T1000 (cell line): ENCODE measurements around the gene HECTD4.

Source experiments
- DNase-seq: peaks from one replicate; lab custom pipeline; 2025; ENCODE audit warnings: mixed read lengths; lab: John Stamatoyannopoulos, UW

The HECTD4 gene

DNA sequence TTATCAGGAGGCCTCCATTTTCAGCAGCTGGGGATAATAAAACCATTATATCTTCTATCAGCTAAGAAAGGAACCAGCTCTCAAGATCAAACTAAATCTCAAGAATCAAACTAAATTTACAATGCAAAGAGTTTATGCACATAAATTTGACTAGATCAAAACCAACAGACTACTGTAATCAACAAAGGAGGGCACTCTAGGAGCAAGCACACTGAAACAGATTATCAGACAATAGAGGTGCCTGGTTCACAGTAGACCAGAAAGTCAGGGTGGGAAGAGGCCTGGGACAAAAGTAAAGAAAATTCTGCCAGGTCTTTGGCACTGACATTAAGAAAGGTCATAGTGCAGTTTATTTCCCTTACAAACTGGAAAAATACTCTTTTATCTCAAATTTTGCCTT, 61.0 kb downstream of the HECTD4 start:
- DNase-seq: no peak

GRCh38 chr12:112319395-112319794, 62.8 kb downstream of the HECTD4 start:
- DNase-seq: no peak

- DNase-seq: no peak
Measured at GRCh38 chr12:112317481-112317880, 64.8 kb downstream of the HECTD4 start.

DNA sequence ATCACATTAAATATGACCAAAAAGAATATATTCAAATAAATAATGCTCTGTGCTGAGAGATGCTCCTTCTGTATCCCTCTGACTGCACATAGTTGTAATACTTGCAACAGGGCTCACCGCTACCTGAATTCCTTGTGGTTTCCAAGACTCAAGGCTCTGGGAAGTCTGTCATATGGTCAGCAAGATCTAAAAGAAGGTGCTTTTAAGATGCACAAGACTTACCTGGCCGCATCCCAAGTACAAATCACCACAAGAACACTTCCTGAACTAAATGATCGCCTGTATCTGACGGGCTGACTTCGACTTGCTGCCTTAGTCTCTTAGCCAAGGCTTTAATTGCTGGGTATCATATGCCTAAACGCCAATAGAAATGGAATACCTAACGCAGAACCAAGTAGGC, 67.2 kb downstream of the HECTD4 start:
- no peak for DNase-seq

DNA sequence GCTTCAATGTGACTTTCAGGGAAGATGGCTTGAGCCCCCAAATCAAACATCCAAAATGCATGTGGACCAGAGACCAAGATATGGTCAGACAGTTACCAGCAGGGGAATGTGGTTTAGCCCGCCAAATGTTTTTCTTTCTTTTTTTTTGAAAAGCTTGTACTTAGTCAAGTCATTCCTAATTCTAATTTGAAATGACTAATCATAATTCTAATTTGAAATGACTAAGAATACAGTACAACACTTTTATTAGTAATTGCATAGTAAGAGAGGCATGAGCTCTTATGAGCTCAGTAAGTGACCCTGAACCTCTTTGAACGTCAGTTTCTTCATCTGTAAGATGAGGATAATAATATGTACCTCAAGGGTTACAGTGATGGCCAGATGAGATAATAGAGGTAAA, 72.4 kb downstream of the HECTD4 start:
- no peak for DNase-seq

DNA sequence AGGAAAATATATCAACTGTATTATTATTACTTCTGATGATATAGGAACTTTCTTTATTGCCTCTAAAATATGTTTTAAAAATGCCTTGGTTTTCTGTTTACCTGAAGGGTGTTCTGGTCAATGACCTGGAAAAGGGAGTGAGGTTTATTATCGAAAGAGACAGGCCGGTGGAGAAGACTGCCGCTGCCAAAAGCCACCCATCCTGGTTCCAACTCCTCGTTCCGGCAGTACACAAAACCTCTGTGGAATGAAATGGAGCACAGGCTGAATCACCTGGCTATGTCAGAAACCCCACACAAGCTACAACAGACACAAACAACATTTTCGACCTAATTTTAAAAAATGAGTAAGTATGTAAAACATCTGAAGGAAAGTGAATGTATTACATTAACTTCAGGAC, 73.6 kb downstream of the HECTD4 start:
- no peak for DNase-seq

- no peak for DNase-seq
Measured at GRCh38 chr12:112308161-112308560, 74.1 kb downstream of the HECTD4 start.

GRCh38 chr12:112307317-112308011, 74.8 kb downstream of the HECTD4 start:
- no peak for DNase-seq

DNA sequence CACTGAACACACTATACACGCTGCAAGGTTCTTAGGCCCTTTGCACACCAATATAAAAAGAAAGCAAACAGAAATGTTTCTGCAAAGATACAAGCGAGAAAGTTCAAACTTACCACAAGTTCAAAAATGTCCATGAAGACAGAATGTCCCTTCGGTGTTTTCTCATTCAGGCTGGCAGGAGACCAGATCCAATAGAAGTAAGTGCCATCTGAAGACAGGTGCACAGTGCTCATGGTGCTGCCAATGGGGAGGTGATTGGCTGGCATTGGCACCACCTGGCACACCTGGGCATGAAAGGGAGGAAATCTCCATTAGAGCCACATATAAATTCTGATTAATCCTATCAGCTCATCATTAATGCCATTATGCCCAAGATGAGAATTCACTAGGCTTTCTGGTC, 76.3 kb downstream of the HECTD4 start:
- DNase-seq: no peak

GRCh38 chr12:112304436-112304835, 77.8 kb downstream of the HECTD4 start:
- DNase-seq: no peak

DNA sequence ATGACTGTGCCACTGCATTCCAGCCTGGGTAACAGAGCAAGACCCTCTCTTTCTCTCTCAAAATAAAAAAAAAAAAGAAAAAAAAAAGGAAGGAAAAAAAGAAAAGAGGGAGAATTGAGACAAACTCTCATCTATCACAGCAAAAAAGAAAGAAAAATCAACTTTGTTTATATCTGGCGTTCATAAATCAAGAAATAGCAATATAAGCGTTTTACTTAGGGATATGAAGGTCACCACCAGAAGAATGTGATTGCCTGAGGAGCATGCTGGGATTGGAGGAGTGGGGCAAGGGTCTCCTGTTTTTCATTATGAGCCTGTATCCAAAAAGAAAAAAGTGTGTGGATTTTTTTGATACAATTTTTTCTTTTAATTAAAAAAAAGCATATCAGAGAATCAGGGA, 78.4 kb downstream of the HECTD4 start:
- no peak for DNase-seq

GRCh38 chr12:112303004-112303403, 79.2 kb downstream of the HECTD4 start:
- DNase-seq: peak; percentile 60

- no peak for DNase-seq
Measured at GRCh38 chr12:112299704-112300103, 82.5 kb downstream of the HECTD4 start.

DNA sequence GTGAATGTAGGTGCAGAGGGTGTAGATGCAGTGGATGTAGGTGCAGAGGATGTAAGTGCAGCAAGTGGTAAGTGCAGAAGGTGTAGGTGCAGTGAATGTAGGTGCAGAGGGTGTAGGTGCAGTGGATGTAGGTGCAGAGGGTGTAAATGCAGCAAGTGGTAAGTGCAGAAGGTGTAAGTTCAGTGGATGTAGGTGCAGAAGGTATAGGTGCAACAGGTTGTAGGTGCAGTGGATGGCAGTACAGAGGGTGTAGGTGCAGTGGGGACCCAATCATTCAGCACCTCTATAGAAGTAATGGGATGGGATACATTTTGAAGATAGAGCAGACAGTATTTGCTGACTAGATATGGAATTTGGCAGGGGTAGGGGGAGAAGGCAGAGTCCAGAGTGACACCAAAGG, 85.0 kb downstream of the HECTD4 start:
- DNase-seq: no peak

- DNase-seq: no peak
Measured at GRCh38 chr12:112296183-112296582, 86.0 kb downstream of the HECTD4 start.

DNA sequence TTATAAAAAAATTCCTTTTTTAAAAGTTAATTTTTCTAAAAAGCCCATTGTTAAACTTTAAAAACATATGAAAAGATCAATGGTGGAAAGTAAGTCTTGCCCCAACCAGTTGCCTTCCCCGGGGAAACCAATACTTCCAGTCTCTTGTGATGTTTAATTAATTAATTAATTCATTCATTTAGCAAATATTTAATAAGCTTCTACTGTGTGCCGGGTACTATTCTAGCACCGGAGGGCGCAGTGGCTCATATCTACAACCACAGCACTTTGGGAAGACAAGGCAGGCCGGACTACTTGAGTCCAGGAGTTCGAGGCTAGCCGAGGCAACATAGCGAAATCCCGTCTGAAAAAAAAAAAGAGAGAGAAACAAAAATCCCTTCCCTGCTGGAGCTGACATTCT, 87.4 kb downstream of the HECTD4 start:
- no peak for DNase-seq

DNA sequence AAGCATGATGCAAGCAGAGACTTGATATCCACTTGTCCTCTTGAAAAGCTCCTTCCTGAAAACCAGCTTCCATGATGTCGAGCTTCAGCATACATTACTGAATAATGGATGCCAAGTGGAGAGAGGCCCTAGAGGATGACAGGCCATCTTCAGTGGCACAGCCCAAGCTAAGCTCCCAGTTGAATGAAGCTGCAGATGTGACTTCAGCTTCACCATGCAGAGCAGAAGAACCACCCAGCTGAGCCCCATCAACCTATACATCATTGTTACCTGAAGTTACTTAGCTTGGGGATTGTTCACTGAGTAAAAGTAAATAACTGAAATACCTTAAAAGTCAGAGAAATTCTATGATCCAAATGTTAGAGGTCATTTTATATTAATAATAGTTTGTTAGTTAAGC, 93.6 kb downstream of the HECTD4 start:
- no peak for DNase-seq

- no peak for DNase-seq
Measured at GRCh38 chr12:112285600-112286401, 96.4 kb downstream of the HECTD4 start.

DNA sequence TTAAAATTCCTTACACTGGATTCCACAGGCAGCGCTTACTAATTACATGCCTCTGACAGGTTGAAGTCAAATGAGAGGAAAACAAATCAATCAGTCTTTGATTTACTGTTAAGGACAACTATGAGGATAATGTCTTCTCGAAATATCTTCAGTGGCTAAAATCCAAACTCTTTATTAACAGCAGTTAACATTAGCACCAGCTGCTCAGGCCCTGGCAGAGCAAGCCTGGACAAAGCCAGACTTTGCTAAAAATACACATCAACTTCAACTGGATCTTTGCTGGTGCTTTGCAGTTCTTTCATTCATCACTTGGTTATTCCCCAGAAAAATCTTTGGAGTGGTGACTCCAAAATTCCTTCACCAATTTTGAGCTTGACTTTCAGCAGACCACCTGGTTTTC, 98.7 kb downstream of the HECTD4 start:
- DNase-seq: no peak

DNA sequence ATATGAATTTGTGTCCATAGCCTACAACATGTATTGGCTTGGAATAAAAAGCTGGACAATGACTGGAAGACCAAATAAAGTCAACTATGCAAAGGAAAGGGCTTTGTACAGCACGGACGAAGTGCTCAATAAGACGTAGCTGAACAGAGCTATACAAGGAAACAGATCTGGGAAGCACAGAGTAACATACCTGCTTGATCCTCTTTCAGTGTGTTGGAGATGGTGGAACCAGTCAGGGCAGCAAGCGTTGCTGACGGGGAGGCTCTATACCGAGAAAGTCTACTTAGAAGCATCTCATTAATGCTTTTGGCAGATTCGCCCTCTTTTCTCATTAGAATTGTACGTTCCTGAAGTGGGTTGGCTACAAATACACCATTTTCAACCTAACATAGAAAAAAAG, 99.3 kb downstream of the HECTD4 start:
- no peak for DNase-seq

DNA sequence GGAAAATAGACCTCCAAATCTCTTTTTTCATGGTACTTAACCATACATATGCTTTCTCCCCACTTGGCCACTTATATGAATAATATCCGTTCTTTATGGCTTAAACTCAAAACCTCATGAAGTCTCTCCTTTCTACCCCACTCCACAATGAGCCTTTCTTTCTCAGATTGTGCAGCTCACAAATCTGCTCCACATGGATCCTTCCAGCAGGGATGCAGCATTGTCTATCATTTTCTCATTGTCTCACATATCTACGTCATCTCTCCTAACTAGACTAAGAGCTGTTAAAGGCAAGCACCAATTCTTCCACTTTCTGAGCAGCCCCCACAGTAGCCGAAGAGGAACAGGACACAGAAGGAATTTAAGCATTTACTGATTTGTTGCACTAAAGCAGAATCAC, 106.4 kb downstream of the HECTD4 start:
- DNase-seq: no peak

DNA sequence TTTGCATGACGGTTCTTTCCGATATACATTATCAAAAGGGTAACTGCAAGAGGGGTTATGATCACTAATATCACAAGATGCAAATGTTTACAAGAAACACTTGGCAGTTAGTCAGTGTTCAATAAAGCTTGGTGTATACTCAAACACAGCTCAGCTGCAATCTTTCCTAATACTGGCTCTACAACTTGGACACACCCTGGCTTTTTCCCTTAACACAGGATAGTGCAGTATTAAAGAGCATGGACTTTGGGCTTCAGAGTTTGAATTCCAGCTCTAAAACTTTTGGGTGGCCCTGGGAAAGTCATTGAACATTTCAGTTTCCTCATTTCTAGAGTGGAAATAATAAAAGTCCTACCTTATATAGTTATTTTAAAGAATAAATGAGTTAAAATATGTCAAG, 107.0 kb downstream of the HECTD4 start:
- DNase-seq: no peak

DNA sequence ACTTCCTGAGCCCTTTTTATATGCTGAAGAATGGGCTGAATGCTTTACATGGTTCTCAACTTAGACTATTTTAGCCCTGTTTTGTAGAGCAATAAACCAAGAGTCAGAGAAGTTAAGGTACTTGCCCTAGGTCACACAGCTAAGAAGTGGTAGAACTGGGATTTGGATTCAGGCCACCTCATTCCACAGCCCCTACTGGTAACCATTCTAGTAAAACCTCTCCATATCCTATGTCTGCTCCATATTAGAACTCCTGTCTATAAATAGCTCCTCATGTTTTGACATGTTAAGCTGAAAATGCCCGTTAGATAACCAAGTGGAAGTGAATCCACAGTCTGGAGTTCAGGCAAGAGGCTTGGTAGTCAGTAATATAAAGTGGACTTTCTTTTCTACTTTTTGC, 111.6 kb downstream of the HECTD4 start:
- no peak for DNase-seq

GRCh38 chr12:112266473-112266872, 115.8 kb downstream of the HECTD4 start:
- no peak for DNase-seq
